Measurements from ENCODE around the gene SCNN1G.

SCNN1G gene

GRCh38 chr16:23194497-23195221 is 12.1 kb downstream of the SCNN1G start:
- TF ChIP-seq CTCF (IDR thresholded peaks at IDR 0.05; ENCODE audit: insufficient read depth, low read depth, low read length, missing control alignments) = no peak
- DNase-seq (ENCODE audit: low read depth) = no peak
- no peak overlapping the region for H3K4me3 ChIP-seq (ENCODE audit: low read length)

- TF ChIP-seq CTCF (IDR thresholded peaks at IDR 0.05; ENCODE audit: insufficient read depth, low read depth, low read length, missing control alignments) = no peak
- no peak for DNase-seq (ENCODE audit: low read depth)
Measured at GRCh38 chr16:23195366-23195978, 12.9 kb downstream of the SCNN1G start.

DNA sequence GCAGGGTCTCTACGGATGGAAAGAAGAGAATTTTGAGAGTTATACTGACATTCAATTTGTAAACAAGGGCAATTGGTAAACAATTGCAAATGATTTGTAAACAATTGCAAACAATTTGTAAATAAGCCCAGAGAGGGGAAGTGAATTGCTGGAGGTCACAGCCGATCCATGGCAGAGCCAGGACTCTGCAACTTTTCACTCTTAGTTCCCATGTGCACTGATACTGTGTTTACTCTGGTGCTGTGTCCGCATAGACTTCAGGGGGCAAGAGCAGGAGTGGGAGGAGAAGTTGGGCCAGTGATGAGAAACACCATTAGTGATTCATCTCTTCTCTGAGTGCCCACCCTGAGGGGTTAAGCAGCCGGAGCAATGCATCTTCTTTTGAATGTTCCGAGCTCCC is 14.0 kb downstream of the SCNN1G start:
- DNase-seq (ENCODE audit: low read depth) = no peak
- TF ChIP-seq CTCF (IDR thresholded peaks at IDR 0.05; ENCODE audit: insufficient read depth, low read depth, low read length, missing control alignments) = no peak

More at GRCh38 chr16:23195366-23195978, 12.9 kb downstream of the SCNN1G start:
- H3K4me3 ChIP-seq (ENCODE audit: low read length) = no peak overlapping the region

GRCh38 chr16:23202166-23202565 is 19.6 kb downstream of the SCNN1G start:
- no peak for TF ChIP-seq CTCF (IDR thresholded peaks at IDR 0.05; ENCODE audit: insufficient read depth, low read depth, low read length, missing control alignments)
- no peak overlapping the region for H3K4me3 ChIP-seq (ENCODE audit: low read length)
- no peak for DNase-seq (ENCODE audit: low read depth)

More for the DNA sequence above, 14.0 kb downstream of the SCNN1G start:
- no peak overlapping the region for H3K4me3 ChIP-seq (ENCODE audit: low read length)

DNA sequence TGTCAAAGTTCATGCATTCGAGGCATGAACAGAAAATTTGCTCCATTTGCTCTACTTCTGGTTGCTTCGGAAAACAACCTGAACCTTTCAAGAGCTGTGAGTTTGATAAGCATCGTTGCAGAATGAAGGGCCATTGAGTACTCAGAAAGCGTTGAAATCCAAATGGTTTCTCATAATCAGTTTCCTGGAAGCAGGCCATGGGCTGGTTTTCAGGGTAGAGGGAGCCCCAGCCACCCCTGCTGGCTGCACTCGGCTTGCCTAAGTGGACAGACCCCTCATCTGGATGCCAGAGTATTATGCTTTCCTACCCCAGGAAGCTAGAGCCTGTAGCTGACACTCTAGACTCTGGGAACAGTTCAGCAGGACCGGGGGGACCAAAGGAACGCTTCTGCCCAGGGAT is 24.4 kb downstream of the SCNN1G start:
- no peak for DNase-seq (ENCODE audit: low read depth)
- no peak overlapping the region for H3K4me3 ChIP-seq (ENCODE audit: low read length)
- no peak for TF ChIP-seq CTCF (IDR thresholded peaks at IDR 0.05; ENCODE audit: insufficient read depth, low read depth, low read length, missing control alignments)

DNA sequence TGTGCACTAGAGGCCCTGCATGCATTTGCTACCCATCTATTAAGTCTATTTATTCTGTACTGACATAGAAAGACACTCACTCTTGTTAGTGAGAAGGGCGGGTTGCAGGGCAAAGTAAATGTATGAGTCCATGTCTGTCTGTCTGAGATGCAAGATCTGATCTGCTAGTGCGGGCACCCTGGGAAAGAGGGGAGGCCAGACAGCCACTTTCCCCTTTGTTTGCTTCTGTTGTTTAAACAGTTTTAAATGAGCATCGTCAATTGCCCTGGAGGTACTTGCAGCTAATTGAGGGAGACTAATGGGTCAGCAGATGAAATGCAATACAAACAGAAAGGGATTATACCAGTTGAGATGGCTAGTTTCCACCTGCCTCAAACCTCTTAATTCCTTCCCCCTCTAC is 24.9 kb downstream of the SCNN1G start:
- H3K4me3 ChIP-seq (ENCODE audit: low read length) = no peak overlapping the region
- TF ChIP-seq CTCF (IDR thresholded peaks at IDR 0.05; ENCODE audit: insufficient read depth, low read depth, low read length, missing control alignments) = no peak
- no peak for DNase-seq (ENCODE audit: low read depth)

Data from epithelial cell of esophagus (primary cell).